Thyroid gland (tissue), 4 donors: ENCODE results near the gene NPAS2.

Experiments
- CTCF ChIP-seq, 6 experiments: fragments of 200-600 bp in 3 of 6; fragments of 450-650 bp in 3 of 6; sonication (generic) in 3 of 6; IDR thresholded peaks; one replicate each; pipeline ENCODE4 v1.5.1; 2016 to 2019; ENCODE audit warnings: antibody characterized with exemption in 6 of 6, mild to moderate bottlenecking in 2 of 6, inconsistent platforms in 1 of 6, moderate library complexity in 1 of 6
- POLR2A ChIP-seq, 2 donors: fragments of 450-650 bp; IDR thresholded peaks; one replicate each; pipeline ENCODE4 v1.6.1; 2017; ENCODE audit warnings: antibody characterized with exemption in 2 of 2, mild to moderate bottlenecking in 2 of 2, moderate library complexity in 1 of 2

- TF ChIP-seq CTCF (IDR thresholded peaks at IDR 0.05): no peak
- no peak for TF ChIP-seq POLR2A (IDR thresholded peaks at IDR 0.05)
Observed at GRCh38 chr2:101022221-101022620, 202.3 kb downstream of the NPAS2 start.
